HG03342 (cell line): ENCODE data around the gene NMRK2.

ENCODE experiments used
- ATAC-seq: cut with Tn5 transposase; IDR thresholded peaks from one replicate; pipeline ENCODE4 v1.9.1; 2021; ENCODE audit warnings: mild to moderate bottlenecking, moderate library complexity; ENCODE audit not compliant: unreplicated experiment

Gene NMRK2

DNA sequence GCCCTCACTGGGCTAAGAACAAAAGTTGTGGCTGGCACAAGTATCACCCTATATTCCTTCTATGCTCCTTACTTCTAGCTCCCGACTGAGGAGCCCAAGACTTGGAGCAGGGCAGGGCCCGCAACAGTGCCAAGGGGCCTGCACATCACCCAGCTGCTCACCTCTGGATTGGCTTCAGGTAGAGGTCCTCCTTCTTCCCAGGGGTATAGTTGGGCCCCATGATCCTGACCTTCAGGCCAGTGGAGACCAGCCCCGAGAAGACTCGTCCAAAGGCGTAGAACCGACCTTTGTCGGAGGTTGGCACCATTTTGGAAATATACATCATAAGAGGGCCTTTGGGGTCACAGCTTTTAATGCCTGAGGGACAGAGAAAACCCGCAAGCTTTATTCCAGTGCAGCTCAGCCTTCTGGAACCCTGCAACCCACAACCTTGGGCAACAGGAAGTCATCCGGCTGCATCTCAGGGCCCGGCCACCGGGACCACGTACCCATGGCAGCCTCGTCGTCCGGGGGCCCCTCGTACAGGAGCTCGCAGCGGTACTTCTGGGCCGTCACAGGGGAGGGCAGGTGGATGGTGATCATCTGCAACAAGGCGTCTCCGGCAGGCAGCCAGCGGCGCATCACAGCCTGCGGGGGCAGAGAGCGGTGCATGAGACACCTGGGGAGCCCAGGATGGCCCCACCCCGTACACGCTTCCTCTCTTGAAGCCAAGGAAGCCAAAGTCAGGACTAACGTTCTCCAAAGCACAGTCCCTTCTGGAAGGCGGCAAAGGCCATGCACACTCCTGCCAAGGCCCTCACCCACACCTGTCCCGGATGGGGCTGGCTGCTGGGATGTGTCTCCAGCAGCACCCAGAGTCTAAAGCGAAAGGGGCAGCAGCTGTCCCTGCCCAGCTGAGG lies 47.7 kb downstream of the NMRK2 start:
- ATAC-seq = no peak

DNA sequence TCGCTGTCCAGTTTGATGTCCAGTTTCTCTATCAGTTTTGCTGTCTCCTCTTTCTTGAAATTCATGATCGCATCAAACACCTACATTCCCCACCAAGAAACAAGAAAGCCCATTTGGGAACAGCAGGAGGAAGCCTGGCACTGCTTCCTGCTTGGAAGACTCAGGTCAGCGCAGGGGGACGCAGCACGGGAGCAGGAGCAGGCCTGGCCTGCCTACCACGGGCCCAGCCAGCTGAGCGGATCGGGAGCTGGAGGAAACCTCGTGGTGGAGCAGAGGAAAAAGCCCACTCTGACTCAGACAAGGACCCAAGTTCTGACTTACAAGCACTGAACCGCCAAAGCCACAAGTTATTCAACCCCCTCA lies 48.5 kb downstream of the NMRK2 start:
- ATAC-seq = no peak

DNA sequence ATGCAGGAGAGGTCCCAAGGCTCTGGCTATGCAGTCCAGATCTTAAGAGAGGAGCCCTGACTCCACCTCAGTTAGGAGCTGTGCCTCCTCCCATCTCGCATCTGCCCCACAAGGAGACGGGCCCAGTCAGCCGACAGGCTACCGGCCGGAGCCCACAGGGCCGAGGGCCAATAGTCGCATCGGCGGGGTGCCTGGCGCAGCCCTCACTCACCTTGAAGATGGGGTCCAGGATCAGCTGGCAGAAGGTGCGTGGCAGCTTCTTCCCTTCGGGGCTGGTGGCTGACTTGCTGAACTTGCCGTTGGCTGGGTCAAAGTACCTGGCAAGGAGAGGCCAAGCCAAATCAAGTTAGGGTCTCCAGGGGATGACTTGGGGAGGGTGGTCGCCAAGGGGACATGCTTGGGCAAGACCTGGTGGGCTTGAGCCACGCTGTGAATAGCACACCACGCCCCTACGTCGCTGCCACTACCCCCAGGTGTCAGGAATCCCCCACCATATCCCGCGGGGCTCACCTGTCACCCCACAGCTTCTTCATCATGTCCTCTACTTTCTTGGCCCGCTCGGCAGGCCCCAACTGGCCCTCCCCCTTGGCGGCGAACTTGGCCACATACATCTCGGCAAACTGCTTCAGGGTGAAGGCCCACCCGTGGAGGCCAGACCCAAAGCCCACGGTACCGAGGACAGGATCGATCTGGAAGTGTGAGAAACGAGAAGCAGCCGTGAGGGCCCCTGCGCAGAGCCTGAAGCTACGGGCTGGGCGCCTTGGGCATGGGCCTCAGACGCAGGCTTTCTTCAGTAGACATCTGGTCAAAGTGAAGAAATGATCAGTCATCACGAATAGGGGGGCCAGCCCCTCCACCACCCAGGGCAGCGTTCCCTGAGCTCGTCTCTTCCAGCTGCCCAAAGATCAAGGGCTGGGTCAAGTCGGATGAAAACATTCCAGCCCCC lies 49.1 kb downstream of the NMRK2 start:
- ATAC-seq = no peak

DNA sequence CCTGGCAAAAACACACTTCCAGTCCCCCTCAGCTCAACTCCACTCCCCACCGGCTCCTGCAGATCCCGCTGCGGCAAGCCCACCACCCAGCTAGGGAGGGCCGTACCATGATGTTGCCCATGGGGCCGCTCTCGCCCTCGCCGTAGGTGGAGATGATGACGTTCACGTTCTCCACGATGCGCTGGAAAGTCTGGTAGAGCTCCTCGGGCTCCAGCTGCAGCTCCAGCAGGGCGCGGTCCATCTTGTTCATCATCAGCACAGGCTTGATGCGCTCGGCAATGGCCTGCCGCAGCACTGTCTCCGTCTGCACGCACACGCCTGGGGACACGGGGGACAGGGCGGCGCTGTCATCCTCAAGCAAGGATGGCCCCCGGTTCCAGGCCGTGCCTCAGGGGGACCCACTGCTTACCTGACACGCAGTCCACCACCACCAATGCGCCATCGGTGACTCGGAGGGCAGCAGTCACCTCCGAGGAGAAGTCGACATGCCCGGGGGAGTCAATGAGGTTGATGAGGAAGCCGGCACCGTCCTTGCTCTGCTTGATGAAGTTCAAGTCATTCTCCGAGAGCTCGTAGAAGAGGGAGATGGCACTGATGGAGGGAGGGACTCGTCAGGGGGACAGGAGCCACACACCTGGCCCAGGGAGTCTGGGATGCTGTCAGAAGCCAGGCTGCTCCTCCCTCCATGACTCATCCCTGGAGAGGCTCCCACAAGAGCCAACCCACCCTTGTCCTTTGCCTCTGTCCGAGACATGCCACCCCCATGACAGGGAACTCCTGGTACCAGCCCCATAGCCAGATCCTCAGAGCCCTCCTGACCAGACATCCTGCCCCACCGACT lies 50.1 kb downstream of the NMRK2 start:
- ATAC-seq = no peak

DNA sequence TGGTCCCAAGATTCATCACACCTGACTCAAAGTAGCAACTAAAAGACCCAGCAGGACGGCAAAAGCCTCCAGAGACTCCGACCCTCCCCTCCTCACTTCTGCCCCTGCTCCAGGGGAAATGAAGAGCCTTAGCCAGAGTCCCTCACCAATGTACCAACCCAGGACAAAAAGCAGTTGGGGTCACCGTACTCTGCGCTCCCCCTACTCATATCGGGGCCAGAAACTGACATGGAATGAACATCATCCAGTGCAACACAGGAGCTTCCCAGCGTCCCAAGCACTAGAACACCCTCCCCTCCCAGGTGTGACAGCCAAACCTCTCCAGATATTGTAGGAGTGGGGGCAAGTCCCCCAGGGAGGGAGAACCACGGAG lies 50.7 kb downstream of the NMRK2 start:
- no peak for ATAC-seq

DNA sequence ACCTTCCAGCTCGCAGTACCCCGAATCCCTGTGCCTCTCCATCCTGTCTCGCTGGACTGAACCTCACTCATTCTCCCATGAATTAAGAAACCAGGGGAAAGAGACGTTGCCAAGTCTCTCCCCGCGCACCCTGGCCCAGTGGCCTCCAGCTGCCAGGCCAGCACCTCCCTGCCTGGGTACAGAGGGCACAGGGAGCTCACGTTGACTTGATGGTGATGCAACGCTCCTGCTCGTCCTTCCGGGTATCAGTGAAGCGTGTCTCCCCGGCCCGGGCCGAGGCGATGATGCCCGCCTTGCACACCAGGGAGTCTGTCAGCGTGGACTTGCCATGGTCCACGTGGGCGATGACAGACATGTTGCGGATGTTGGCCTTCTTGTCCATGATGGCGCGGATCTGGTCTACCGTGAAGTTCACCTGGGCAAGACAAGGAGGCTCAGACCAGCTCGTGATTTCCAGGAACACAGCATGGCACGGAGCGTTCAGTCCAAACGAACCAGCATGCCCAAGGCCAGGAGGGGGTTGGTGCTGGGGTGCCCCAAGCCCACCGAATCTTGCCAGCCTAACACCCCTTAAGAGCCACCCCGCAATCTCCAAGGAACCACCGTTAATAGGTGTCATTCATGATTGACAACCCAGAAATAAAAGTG lies 51.2 kb downstream of the NMRK2 start:
- ATAC-seq = no peak

DNA sequence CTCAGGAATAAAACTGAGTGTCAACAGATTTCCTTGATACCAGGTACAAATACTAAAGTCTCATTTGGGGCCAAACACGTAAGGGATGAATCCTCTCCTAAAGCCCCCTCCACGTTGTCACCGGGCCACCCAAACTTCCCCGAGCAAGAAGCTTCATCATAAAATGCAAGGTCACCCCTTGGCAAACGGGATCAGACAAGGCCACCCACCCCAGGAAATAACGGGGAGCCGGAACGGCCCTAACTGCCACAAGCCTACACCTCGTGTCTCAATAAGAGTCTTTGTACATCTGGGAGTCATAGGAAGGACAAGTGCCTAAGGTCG lies 51.7 kb downstream of the NMRK2 start:
- ATAC-seq = no peak

DNA sequence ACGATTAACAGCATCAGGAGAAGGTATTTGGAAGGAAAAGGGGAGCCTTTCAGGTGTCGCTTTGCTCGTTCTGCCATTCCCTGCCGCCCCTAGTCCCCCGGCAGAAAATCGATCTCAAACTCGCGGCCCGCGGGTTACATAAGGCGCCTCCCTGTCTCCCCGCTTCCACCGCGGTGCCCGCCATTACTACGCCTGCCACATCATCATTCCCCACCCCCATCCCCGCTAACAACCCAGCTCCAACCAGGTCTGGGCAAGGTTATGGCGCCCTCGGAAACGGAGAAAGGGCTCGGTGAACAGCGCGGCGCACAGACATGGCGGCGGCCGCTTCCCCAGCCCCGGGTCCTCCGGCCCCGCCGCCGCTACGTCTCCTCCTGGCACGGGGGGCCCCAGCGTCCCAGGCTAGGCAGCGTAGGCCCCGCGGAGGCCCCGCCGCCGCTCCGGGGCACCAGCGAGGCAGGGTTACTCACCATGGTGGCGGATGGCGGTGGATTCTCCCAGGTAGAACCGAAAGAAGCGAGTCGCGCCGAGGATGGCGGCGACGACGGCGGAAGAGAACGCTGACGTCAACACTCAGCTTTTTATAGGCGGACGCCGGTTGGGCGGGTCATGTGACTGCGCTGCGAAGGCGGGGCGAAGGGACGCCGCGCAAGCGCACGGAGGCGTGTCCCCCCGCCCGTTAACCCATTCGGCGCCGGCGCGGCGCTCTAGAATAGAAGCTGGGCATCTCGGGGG lies 52.2 kb downstream of the NMRK2 start, which contains the start of gene EEF2:
TSS of gene EEF2 (minus strand) at position 556 of the 735 bp plus-strand sequence. CDS start at position 473, 83 bp downstream.
- ATAC-seq = no peak

DNA sequence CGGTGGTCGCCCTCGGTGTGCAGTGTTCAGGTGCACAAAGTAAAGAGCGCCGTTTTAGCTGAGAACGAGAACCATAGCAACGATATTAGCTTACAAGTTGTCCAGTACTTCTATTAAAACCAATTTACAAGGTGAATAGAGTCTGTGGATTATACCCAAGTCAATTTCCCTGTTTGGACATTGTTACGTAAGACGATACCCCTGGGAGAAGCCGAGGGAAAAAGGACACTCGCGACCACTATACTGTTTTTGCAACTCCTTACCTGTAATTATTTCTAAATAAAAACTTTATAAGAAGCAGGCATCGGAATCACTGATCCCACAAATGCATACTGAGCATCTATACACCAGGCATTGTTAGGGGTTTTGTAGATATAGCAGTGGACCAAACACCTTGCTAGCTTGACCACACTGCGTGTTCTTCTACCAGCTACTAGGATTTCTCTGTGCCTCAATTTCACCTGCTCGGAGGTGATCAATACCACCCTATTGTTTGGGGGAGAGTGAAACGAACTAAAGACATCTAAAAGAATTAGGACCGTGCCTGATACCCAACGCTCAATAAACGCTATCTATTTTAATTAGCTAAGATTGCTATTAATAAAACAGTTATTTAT lies 52.9 kb downstream of the NMRK2 start:
- no peak for ATAC-seq

DNA sequence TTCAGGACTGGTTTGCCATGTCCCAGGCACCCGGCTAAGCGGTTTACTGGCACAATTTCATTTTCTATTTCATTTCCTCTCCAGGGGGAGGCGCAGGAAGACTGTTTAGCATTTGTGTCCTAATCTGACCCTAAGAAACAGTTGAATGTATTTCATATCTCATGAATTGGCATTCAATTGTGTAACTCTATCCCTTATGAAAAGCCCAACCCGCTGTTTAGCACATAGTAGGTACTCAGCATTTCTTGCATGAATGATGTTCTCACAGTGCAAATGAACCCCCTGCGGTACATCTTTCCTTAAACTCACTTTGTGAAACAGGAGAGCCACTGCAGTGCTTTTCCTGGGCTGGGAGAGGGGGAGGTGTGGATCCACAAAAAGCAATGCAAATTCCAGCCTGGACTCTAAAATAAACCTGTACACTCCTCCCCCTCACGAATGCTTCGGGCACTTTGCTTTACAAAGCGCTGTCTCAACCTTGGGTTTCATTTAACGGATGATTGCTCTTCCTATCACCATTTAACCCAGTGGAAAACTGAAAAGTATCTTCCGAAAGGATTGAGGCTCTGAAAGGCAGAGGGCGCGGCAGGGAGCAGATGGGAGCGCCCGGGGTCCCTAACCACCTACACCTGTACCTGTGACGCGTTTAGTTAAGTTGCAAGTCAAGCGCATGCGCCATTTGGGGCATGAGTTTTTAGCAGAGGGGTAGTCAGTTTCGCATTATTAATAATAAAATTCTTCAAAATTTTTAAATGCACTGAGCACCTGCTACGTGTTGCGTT lies 53.6 kb downstream of the NMRK2 start:
- no peak for ATAC-seq

DNA sequence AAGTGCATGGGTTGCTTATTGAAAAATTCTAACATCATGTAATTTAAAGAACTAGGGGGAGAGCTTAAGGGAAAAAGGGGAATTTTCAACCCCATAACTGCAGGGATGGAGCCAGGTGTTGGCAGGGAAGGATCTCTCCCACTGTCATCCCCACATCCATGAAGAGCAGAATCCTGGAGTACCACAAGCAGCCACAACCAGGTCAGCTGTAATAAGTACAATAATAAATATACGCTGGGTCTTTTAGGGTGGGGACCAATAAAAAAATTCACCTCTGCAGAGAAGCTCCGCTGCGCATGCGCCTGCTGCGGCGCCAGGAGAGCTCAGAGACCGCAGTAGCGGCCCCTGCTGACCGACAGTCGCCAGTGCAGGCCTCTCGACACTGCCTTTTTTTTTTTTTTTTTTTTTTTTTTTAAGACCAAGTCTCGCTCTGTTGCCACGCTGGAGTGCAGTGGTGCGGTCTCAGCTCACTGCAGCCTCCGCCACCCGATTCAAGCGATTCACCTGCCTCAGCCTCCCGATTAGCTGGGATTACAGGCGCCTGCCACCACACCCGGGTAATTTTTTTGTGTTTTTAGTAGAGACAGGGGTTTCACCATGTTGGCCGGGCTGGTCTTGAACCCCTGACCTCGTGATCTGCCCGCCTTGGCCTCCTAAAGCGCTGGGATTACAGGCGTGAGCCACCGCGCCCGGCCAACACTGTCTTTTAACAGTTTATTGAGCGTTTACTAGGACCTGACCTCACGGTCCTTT lies 54.9 kb downstream of the NMRK2 start:
- no peak for ATAC-seq

DNA sequence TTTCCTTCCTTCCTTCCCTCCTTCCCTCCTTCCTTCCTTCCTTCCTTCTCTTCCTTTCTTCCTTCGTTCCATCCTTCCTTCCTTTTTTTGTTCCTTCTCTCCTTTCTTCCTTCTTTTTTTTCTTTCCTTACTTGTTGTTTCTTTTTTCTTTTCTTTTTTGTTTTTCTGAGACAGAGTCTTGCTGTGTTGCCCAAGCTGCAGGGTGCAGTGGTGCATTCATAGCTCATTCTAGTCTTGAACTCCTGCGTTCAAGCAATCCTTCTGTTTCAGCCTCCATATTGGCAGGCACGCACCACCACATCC lies 57.9 kb downstream of the NMRK2 start:
- ATAC-seq = no peak
